Uterus (tissue), 2 donors: Measurements from ENCODE around the gene NLGN2.

Source experiments
- POLR2A ChIP-seq, 2 donors: fragments of 450-650 bp; IDR thresholded peaks; one replicate each; pipeline ENCODE4 v1.6.1; 2016; ENCODE audit warnings: antibody characterized with exemption in 2 of 2, mild to moderate bottlenecking in 1 of 2, moderate library complexity in 1 of 2
- TF ChIP-seq, protein P1 (sequence below), 4 experiments: fragments of 200-600 bp in 2 of 4; fragments of 450-650 bp in 2 of 4; sonication (generic) in 2 of 4; IDR thresholded peaks; one replicate each; pipeline ENCODE4 v1.5.1; 2016 to 2019; ENCODE audit warnings: antibody characterized with exemption in 4 of 4, mild to moderate bottlenecking in 2 of 4, moderate library complexity in 1 of 4

DNA sequence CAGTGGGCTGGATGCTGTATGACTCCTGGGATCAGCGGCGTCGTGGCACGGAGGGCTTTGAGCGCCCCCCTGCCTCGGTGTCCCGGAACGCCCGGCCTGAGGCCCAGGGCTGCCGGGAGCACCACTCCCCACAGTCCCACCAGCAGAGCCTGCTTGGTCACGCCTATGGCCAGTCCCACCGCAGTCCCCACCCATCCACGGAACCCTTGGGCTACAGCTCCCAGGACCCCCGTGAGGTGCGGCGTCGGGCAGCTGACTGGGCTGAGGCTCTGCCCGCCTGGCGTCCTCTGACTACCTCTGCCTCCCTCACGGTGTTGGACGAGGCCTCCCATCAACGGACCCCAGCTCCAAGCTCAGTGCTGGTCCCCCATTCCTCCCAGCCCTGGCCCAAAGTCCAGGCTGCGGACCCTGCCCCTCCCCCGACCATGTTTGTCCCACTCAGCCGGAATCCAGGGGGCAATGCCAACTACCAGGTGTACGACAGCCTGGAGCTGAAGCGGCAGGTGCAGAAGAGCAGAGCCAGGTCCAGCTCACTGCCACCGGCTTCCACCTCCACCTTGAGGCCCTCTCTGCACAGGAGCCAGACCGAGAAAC lies 19.3 kb downstream of the NLGN2 start:
- TF ChIP-seq, protein P1, sequence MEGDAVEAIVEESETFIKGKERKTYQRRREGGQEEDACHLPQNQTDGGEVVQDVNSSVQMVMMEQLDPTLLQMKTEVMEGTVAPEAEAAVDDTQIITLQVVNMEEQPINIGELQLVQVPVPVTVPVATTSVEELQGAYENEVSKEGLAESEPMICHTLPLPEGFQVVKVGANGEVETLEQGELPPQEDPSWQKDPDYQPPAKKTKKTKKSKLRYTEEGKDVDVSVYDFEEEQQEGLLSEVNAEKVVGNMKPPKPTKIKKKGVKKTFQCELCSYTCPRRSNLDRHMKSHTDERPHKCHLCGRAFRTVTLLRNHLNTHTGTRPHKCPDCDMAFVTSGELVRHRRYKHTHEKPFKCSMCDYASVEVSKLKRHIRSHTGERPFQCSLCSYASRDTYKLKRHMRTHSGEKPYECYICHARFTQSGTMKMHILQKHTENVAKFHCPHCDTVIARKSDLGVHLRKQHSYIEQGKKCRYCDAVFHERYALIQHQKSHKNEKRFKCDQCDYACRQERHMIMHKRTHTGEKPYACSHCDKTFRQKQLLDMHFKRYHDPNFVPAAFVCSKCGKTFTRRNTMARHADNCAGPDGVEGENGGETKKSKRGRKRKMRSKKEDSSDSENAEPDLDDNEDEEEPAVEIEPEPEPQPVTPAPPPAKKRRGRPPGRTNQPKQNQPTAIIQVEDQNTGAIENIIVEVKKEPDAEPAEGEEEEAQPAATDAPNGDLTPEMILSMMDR (IDR thresholded peaks at IDR 0.05) = no peak
- TF ChIP-seq POLR2A (IDR thresholded peaks at IDR 0.05) = no peak
